BLaER1 (cell line): ENCODE measurements around the gene ANKK1.

Experiments
- H3K27ac ChIP-seq: shearing (Covaris generic); formaldehyde crosslinking; 2 replicates; pipeline ENCODE4 v1.8.1; 2022
- H3K27me3 ChIP-seq: shearing (Covaris generic); formaldehyde crosslinking; 2 replicates; pipeline ENCODE4 v1.8.1; 2022
- H3K36me3 ChIP-seq: shearing (Covaris generic); formaldehyde crosslinking; 2 replicates; pipeline ENCODE4 v1.8.1; 2022
- H3K4me1 ChIP-seq: shearing (Covaris generic); formaldehyde crosslinking; 2 replicates; pipeline ENCODE4 v1.8.1; 2022
- H3K4me2 ChIP-seq: shearing (Covaris generic); formaldehyde crosslinking; 2 replicates; pipeline ENCODE4 v1.8.1; 2022
- H3K4me3 ChIP-seq: shearing (Covaris generic); formaldehyde crosslinking; 2 replicates; pipeline ENCODE4 v1.8.1; 2022
- H3K9ac ChIP-seq: shearing (Covaris generic); formaldehyde crosslinking; 2 replicates; pipeline ENCODE4 v1.8.1; 2022
- H3K9me3 ChIP-seq: shearing (Covaris generic); formaldehyde crosslinking; 2 replicates; pipeline ENCODE4 v1.8.1; 2022
- H4K20me1 ChIP-seq: shearing (Covaris generic); formaldehyde crosslinking; 2 replicates; pipeline ENCODE4 v1.8.1; 2022
- Cebpa-rat ChIP-seq: shearing (Covaris generic); IDR thresholded peaks from 2 replicates; pipeline ENCODE4 v1.8.1; 2022

Gene ANKK1, protein sequence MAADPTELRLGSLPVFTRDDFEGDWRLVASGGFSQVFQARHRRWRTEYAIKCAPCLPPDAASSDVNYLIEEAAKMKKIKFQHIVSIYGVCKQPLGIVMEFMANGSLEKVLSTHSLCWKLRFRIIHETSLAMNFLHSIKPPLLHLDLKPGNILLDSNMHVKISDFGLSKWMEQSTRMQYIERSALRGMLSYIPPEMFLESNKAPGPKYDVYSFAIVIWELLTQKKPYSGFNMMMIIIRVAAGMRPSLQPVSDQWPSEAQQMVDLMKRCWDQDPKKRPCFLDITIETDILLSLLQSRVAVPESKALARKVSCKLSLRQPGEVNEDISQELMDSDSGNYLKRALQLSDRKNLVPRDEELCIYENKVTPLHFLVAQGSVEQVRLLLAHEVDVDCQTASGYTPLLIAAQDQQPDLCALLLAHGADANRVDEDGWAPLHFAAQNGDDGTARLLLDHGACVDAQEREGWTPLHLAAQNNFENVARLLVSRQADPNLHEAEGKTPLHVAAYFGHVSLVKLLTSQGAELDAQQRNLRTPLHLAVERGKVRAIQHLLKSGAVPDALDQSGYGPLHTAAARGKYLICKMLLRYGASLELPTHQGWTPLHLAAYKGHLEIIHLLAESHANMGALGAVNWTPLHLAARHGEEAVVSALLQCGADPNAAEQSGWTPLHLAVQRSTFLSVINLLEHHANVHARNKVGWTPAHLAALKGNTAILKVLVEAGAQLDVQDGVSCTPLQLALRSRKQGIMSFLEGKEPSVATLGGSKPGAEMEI

DNA sequence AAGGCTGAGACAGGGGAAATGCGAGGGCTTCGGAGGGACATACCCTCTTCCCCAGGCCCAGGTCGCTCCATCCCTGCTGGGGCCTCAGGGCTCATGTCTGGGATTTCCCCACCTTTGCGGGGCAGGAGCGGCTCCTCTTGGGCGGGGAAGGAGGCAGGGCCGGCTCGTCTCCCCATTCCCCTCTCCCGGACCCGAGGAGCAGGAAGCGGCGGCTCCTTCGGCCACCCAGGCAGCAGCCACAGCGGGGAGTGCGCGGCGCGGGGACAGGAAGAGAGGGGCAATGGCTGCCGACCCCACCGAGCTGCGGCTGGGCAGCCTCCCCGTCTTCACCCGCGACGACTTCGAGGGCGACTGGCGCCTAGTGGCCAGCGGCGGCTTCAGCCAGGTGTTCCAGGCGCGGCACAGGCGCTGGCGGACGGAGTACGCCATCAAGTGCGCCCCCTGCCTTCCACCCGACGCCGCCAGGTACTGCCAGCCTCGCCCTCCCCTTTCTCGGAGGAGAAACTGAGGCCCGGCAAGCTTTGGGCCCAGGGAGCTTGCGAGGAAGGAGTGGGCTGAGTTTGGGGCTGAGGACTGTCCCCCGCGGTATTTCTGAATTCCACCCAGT is at the start of gene ANKK1:
TSS of gene ANKK1 (plus strand) at position 175 of the 607 bp plus-strand sequence. CDS start at position 281, 106 bp downstream.
- no peak within 1 kb of the TSS for H3K27ac ChIP-seq
- TF ChIP-seq Cebpa-rat: no peak

DNA sequence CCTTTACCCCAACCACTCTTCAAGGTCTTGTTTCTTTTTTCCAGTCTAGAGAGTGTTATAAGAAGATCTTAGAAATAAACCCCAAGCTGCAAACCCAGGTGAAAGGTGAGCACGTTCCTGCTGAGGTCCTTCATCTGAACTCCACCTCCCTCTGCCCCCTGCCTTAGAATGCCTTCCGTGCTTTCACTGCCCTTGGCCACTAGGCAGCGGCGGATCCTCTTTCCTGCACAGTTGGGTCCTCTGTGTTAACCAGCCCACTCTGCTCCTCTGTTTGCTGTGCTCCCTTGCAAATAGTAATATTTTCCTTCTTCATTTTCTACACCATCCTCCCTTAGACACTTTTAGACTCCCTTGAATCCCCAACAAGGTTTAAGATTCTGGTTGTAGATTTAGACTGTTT is 48.8 kb upstream of the ANKK1 start:
- H3K4me2 ChIP-seq: no peak overlapping the region
- no peak overlapping the region for H3K9ac ChIP-seq
- H4K20me1 ChIP-seq: no peaks in the 10 kb centered on the region
- 0 out of 2 replicates have a peak, but pooled peaks cover 2% of the 10 kb centered on the region for H3K27me3 ChIP-seq
- H3K36me3 ChIP-seq: no peaks in the 10 kb centered on the region
- no peaks in the 10 kb centered on the region for H3K9me3 ChIP-seq
- H3K4me1 ChIP-seq: no peaks in the 10 kb centered on the region
- no peak overlapping the region for H3K27ac ChIP-seq
- H3K4me3 ChIP-seq: no peak overlapping the region
- TF ChIP-seq Cebpa-rat: no peak

More for the DNA sequence above, at the start of gene ANKK1:
- no peaks in the 10 kb centered on the region for H4K20me1 ChIP-seq
- no peak within 1 kb of the TSS for H3K9ac ChIP-seq
- no peak within 1 kb of the TSS for H3K4me3 ChIP-seq
- no peaks in the 10 kb centered on the region for H3K9me3 ChIP-seq
- no peaks in the 10 kb centered on the region for H3K4me1 ChIP-seq
- H3K27me3 ChIP-seq: no peaks in the 10 kb centered on the region
- no peak within 1 kb of the TSS for H3K4me2 ChIP-seq
- no peaks in the 10 kb centered on the region for H3K36me3 ChIP-seq

DNA sequence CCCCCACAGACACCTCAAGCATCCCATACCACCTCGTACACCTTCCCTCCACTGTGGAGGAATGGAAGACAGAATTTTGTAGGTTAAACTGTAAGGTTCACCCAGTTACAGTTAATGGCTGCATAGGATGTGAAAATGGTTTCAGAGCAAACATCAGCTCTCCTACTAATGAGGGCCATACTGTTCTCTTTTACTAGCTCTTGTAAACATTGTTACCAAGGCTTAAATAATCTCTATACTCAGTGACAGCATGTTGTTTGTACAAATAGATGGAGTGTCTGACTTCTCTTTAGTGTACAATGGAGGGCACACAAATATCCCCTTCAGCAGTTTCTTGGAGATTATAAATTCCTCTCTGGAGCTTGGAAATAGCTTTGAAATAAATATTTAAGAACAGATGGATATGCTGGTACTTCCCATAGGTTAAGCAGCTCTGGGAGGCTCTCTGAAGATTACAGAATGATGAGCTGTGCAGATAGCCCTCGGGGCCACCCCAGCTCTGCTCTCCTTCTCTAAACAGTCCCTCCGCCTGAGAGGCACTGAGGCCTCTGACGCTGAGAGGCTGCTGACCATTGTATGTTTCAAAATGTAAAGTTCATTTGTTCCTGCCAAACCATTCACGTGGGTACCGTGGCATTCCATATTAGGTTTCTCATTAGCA is 47.5 kb upstream of the ANKK1 start:
- no peak for TF ChIP-seq Cebpa-rat
- H3K9ac ChIP-seq: no peak overlapping the region
- H3K4me2 ChIP-seq: no peak overlapping the region
- no peaks in the 10 kb centered on the region for H3K9me3 ChIP-seq
- H3K36me3 ChIP-seq: no peaks in the 10 kb centered on the region
- H3K27ac ChIP-seq: no peak overlapping the region
- 0 out of 2 replicates have a peak, but pooled peaks cover 2% of the 10 kb centered on the region for H3K27me3 ChIP-seq
- H3K4me3 ChIP-seq: no peak overlapping the region
- no peaks in the 10 kb centered on the region for H3K4me1 ChIP-seq
- no peaks in the 10 kb centered on the region for H4K20me1 ChIP-seq

DNA sequence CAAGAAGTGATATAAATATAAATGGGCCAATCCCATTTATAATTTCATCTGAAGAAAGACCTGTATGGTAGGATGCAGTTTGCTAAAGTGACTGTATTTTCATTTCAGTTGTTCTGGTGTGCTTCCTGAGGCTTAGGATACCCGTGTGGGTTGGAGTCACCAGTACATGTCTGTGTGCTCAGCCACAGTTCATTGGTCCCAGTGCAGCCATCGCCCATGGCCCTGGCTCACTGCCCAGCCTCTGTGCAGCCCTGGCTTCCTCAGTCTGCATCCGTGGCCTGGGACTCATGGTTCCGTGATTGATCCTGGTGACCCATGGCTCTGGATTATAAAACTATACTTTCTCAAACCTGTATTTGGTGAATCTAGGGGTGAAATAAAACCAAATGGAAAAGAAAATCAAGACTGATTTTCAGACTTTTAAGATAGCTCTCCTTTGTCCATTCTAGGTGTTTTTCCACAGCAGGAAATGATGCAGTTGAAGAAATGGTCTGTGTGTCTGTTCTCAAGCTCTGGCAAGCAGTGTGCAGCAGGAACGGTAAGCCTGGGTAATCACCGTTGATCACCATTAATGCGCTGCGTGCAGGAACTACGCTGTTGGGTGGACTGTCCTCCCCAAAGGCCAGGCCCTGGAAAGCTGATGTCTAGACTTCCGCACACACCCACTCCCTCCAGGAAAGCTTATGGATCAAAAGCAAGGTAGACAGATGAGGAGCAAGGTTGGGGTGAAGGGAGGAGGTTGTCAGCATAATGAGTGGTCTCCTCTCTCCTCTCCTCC is 46.0 kb upstream of the ANKK1 start:
- Histone ChIP-seq H3K4me2 (no peak overlapping the region), H3K4me3 (no peak overlapping the region), H3K36me3 (no peaks in the 10 kb centered on the region), H3K9me3 (no peaks in the 10 kb centered on the region), H3K4me1 (no peaks in the 10 kb centered on the region), H3K27ac (no peak overlapping the region), H3K27me3 (0 out of 2 replicates have a peak, but pooled peaks cover 2% of the 10 kb centered on the region), H4K20me1 (no peaks in the 10 kb centered on the region), H3K9ac (no peak overlapping the region)
- no peak for TF ChIP-seq Cebpa-rat

DNA sequence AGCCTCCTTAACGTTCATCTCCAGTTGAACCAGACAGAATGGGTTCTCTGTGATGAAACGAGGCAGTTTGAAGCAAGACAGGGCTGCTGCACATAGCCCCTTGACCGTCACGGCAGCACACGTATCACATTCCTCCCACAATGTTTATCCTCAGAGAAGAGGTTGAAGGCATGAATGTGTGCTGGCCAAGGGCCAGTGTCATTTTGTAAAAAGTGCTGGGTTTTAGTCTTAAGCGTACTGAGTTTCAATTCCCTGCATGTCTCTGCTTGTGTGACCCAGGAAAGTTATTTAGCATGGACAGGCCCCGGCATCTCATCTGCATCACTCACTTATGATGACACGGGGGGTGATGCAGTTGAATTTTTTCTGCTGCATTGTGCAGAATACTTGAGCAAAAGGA is 41.6 kb upstream of the ANKK1 start:
- Histone ChIP-seq H3K9ac (no peak overlapping the region), H4K20me1 (no peaks in the 10 kb centered on the region), H3K27me3 (no peaks in the 10 kb centered on the region), H3K4me3 (no peak overlapping the region), H3K4me1 (no peaks in the 10 kb centered on the region), H3K4me2 (no peak overlapping the region), H3K36me3 (no peaks in the 10 kb centered on the region), H3K27ac (no peak overlapping the region), H3K9me3 (no peaks in the 10 kb centered on the region)
- no peak for TF ChIP-seq Cebpa-rat

DNA sequence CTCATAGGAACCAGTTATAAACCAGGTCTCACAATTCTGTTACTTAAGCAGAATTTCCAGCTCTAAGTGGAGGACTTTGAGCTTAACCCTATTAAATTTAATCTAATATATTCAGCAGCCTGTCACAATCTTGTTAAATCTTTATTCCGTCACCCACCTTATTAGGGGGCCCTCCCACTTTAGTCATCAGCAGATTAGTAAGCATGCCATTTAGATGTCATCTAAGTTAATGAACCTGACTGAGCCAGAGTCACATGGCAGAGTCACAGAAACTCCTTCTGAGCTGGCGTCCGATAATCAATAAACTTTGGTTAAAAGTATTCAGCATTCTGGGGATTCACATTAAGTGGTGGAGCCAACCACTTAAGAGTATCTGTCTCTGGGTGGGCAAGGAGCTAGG is 38.1 kb upstream of the ANKK1 start:
- no peak overlapping the region for H3K4me2 ChIP-seq
- H3K36me3 ChIP-seq: no peaks in the 10 kb centered on the region
- no peaks in the 10 kb centered on the region for H3K4me1 ChIP-seq
- no peak overlapping the region for H3K27ac ChIP-seq
- no peak overlapping the region for H3K4me3 ChIP-seq
- H3K9ac ChIP-seq: no peak overlapping the region
- no peaks in the 10 kb centered on the region for H3K9me3 ChIP-seq
- TF ChIP-seq Cebpa-rat: no peak
- H3K27me3 ChIP-seq: no peaks in the 10 kb centered on the region
- H4K20me1 ChIP-seq: no peaks in the 10 kb centered on the region

DNA sequence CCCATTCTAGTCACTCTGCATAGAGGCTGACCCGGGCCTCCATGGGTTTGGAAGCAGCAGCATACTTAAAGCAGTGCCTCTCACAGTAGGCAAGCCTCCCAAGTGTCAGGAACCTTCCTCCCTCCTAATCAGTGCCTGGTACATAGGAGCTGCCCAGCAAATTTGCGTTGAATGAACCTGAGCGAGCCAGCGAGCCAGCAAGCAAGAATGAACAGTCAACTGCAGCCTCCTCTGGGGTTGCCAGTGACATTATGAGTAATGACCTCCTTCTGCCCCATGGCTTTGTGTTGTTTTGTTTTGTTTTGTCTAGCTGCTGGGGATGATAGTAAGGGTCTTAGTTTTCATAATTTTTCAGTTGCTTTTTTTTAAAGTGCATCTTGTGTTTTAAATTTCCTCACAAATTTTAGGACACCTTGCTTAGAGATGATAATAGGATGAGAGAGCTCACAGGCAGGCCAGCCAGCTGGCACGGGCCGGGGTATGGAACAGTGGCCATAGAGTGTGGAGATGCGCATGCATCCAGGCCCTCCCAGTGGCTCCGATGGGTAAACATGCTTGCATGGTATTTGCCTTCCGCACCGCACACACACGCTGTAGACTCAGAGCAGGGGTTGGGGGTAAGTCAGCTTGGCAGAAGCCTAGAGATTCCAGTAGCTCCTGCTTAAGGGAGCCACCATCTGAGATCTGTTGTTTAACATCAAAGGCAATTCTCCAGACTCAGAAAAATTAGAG is 37.1 kb upstream of the ANKK1 start:
- no peaks in the 10 kb centered on the region for H3K9me3 ChIP-seq
- H4K20me1 ChIP-seq: no peaks in the 10 kb centered on the region
- H3K36me3 ChIP-seq: no peaks in the 10 kb centered on the region
- H3K4me2 ChIP-seq: no peak overlapping the region
- H3K9ac ChIP-seq: no peak overlapping the region
- H3K4me1 ChIP-seq: no peaks in the 10 kb centered on the region
- H3K4me3 ChIP-seq: no peak overlapping the region
- no peaks in the 10 kb centered on the region for H3K27me3 ChIP-seq
- no peak overlapping the region for H3K27ac ChIP-seq
- TF ChIP-seq Cebpa-rat: no peak

DNA sequence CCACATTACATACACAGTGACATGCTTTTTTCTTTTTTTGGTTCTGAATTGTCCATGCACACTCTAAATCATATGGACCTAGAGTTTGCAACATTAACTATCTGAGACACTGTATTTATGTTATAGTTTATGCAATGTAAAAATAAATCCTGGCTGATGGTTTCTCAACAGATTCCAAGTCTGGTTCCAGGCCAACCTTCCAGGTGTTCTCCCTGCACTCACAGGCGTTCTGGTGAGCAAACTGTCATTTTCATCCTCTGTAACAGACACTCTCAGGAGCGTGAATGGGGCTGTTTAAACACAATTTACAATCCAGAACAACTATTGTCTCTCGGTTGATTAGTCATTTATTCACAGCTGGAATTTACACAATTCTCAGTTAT is 36.5 kb upstream of the ANKK1 start:
- Histone ChIP-seq H3K9me3 (peaks cover 4% of the 10 kb centered on the region), H3K4me3 (no peak overlapping the region), H3K4me2 (no peak overlapping the region), H3K27me3 (no peaks in the 10 kb centered on the region), H3K36me3 (no peaks in the 10 kb centered on the region), H3K27ac (no peak overlapping the region), H3K4me1 (no peaks in the 10 kb centered on the region), H3K9ac (no peak overlapping the region), H4K20me1 (no peaks in the 10 kb centered on the region)
- no peak for TF ChIP-seq Cebpa-rat
